HepG2 (cell line): ENCODE measurements around the gene ANTKMT. TPM values are rescaled to one million over a fixed set of nuclear protein-coding genes. Genes with fewer than 3 reads are reported as not detected.

Source experiments
- ATAC-seq: fragments of 200-7000 bp; cut with Tn5 transposase; 3 replicates; pipeline ENCODE4 v1.9.1; 2020; ENCODE audit warnings: mild to moderate bottlenecking, moderate library complexity
- BruUV-seq: library from RNA; stranded (reverse); fragments of 400-500 nt; replicated peaks from 2 replicates; lab custom pipeline; 2021; lab: Mats Ljungman, UMichigan
- CTCF ChIA-PET: fragments of 300-600 bp; formaldehyde crosslinking; extraction: SDS; loops from one replicate; lab custom pipeline; 2021; ENCODE audit warnings: low total read pairs, inconsistent platforms, low intra/inter-chr PET ratio; lab: Yijun Ruan, JAX
- POLR2A ChIA-PET: fragments of 350-600 bp; sonication (Branson Sonifier 250); formaldehyde crosslinking; loops from one replicate; lab custom pipeline; 2020; ENCODE audit warnings: antibody characterized with exemption, inconsistent platforms; lab: Yijun Ruan, JAX
- DNase-seq: peaks from one replicate; pipeline ENCODE4 v3.0.0-alpha.2; 2015; ENCODE audit warnings: low spot score
- FAIRE-seq: peaks from 3 replicates; lab custom pipeline; 2011; peaks lifted over from hg19 to GRCh38; lab: Jason Lieb, UNC
- H2AFZ ChIP-seq: one replicate; pipeline ENCODE4 v1.6.1; 2011; ENCODE audit warnings: low read length, inconsistent platforms
- H3K27ac ChIP-seq: fragments of 300-600 bp; 3 replicates; pipeline ENCODE4 v1.8.0; 2011; ENCODE audit warnings: mixed run types, mild to moderate bottlenecking, mixed read lengths, low read length, inconsistent platforms; ENCODE audit not compliant: insufficient read depth; ENCODE audit errors: extremely low read length
- H3K27me3 ChIP-seq, 2 experiments: fragments of 200-600 bp in 1 of 2; 2 replicates in 1 of 2; 3 replicates in 1 of 2; pipeline versions ENCODE4 v1.6.0 to v1.8.0; 2011; ENCODE audit warnings: low read length in 2 of 2, mild to moderate bottlenecking in 2 of 2, moderate library complexity in 2 of 2, inconsistent platforms in 1 of 2; ENCODE audit not compliant: insufficient read depth in 2 of 2, control insufficient read depth in 1 of 2
- H3K36me3 ChIP-seq, 2 experiments: fragments of 200-600 bp in 1 of 2; replicated peaks in 1 of 2; 2 replicates in 1 of 2; 3 replicates in 1 of 2; pipeline versions ENCODE4 v1.5.1 to v1.8.0; 2011; ENCODE audit warnings: low read length in 2 of 2, inconsistent platforms in 1 of 2; ENCODE audit not compliant: insufficient read depth in 2 of 2, control insufficient read depth in 1 of 2
- H3K4me1 ChIP-seq: 2 replicates; pipeline ENCODE4 v1.5.1; 2012; ENCODE audit warnings: low read length, inconsistent platforms; ENCODE audit not compliant: insufficient read depth
- H3K4me2 ChIP-seq: 2 replicates; pipeline ENCODE4 v1.6.0; 2011; ENCODE audit warnings: low read depth, low read length, inconsistent platforms
- H3K4me3 ChIP-seq, 3 experiments: fragments of 200-600 bp in 1 of 3; sonication (generic), shearing (Covaris generic) in 1 of 3; replicated peaks in 1 of 3; 2 replicates each; pipeline ENCODE4 v1.5.1; 2011 to 2016; ENCODE audit warnings: low read length in 3 of 3, inconsistent platforms in 2 of 3, low read depth in 2 of 3, mild to moderate bottlenecking in 2 of 3, control low read depth in 1 of 3, mixed read lengths in 1 of 3; ENCODE audit not compliant: insufficient read depth in 1 of 3
- H3K79me2 ChIP-seq: one replicate; pipeline ENCODE4 v1.6.1; 2011; ENCODE audit warnings: low read length, inconsistent platforms; ENCODE audit not compliant: insufficient read depth
- H3K9ac ChIP-seq: 2 replicates; pipeline ENCODE4 v1.6.0; 2011; ENCODE audit warnings: mild to moderate bottlenecking, low read depth, low read length, inconsistent platforms; ENCODE audit not compliant: insufficient read depth
- H3K9me3 ChIP-seq: 2 replicates; pipeline ENCODE4 v1.5.1; 2012; ENCODE audit warnings: mild to moderate bottlenecking, low read length
- H4K20me1 ChIP-seq: 2 replicates; pipeline ENCODE4 v1.6.0; 2011; ENCODE audit warnings: inconsistent platforms, mild to moderate bottlenecking, low read length, moderate library complexity; ENCODE audit not compliant: insufficient read depth
- CREB1 ChIP-seq, 2 experiments: fragments of 450-650 bp in 1 of 2; IDR thresholded peaks; 2 replicates each; pipeline ENCODE4 v1.6.1; 2016 to 2017; ENCODE audit warnings: control low read depth in 1 of 2, mild to moderate bottlenecking in 1 of 2, missing compliant biosample characterization in 1 of 2, missing genetic modification characterization in 1 of 2
- DNMT3B ChIP-seq: conservative IDR thresholded peaks from 2 replicates; pipeline ENCODE4 v1.6.1; 2016; ENCODE audit warnings: missing biosample characterization, control low read depth
- FOXJ3 ChIP-seq: sonication (generic); formaldehyde crosslinking; IDR thresholded peaks from 2 replicates; pipeline ENCODE4 v1.4.0; 2020; ENCODE audit warnings: missing genetic modification reagents, mild to moderate bottlenecking, borderline replicate concordance
- GABPB1 ChIP-seq: IDR thresholded peaks from 2 replicates; pipeline ENCODE4 v1.6.1; 2016; ENCODE audit warnings: mild to moderate bottlenecking, missing genetic modification reagents, moderate library complexity, missing compliant biosample characterization
- HDAC1 ChIP-seq: sonication (generic); formaldehyde crosslinking; IDR thresholded peaks from 2 replicates; pipeline ENCODE4 v1.5.1; 2020; ENCODE audit warnings: mild to moderate bottlenecking, missing genetic modification reagents
- HNF4G ChIP-seq, 2 experiments: sonication (generic) in 1 of 2; formaldehyde crosslinking in 1 of 2; IDR thresholded peaks; 2 replicates each; pipeline versions ENCODE4 v1.4.0 to v1.6.1; 2011 to 2020; ENCODE audit warnings: borderline replicate concordance in 2 of 2, low read depth in 2 of 2, mild to moderate bottlenecking in 2 of 2, low read length in 1 of 2, missing genetic modification reagents in 1 of 2, moderate library complexity in 1 of 2
- ISL2 ChIP-seq: sonication (generic); formaldehyde crosslinking; IDR thresholded peaks from 2 replicates; pipeline ENCODE4 v1.5.0; 2020; ENCODE audit warnings: missing genetic modification reagents
- JUN ChIP-seq: sonication (generic); formaldehyde crosslinking; IDR thresholded peaks from 2 replicates; pipeline ENCODE4 v1.4.0; 2020; ENCODE audit warnings: mild to moderate bottlenecking, missing genetic modification reagents
- MIXL1 ChIP-seq: IDR thresholded peaks from 2 replicates; pipeline ENCODE4 v1.6.1; 2016
- MZF1 ChIP-seq: sonication (generic); formaldehyde crosslinking; IDR thresholded peaks from 2 replicates; pipeline ENCODE4 v1.8.1; 2023; ENCODE audit warnings: mild to moderate bottlenecking, missing genetic modification reagents, borderline replicate concordance
- NR2F6 ChIP-seq, 2 experiments: IDR thresholded peaks; 2 replicates each; pipeline ENCODE4 v1.6.1; 2016; ENCODE audit warnings: antibody characterized with exemption in 1 of 2, mild to moderate bottlenecking in 1 of 2
- PAF1 ChIP-seq: IDR thresholded peaks from 2 replicates; pipeline ENCODE4 v1.6.1; 2016; ENCODE audit warnings: missing genetic modification reagents, missing compliant biosample characterization
- PHF8 ChIP-seq: sonication (generic); formaldehyde crosslinking; IDR thresholded peaks from 2 replicates; pipeline ENCODE4 v1.5.0; 2020; ENCODE audit warnings: missing genetic modification reagents
- SMAD3 ChIP-seq: sonication (generic); formaldehyde crosslinking; IDR thresholded peaks from 2 replicates; pipeline ENCODE4 v1.4.0; 2020; ENCODE audit warnings: missing genetic modification reagents
- SP140L ChIP-seq: sonication (generic); formaldehyde crosslinking; IDR thresholded peaks from 2 replicates; pipeline ENCODE4 v1.4.0; 2020; ENCODE audit warnings: missing genetic modification reagents, borderline replicate concordance
- SRY ChIP-seq: sonication (generic); formaldehyde crosslinking; IDR thresholded peaks from 2 replicates; pipeline ENCODE4 v1.8.0; 2022; ENCODE audit warnings: mild to moderate bottlenecking, missing genetic modification reagents
- TGIF2 ChIP-seq: IDR thresholded peaks from 2 replicates; pipeline ENCODE4 v1.6.1; 2016; ENCODE audit warnings: control low read depth, missing compliant biosample characterization
- ZNF24 ChIP-seq: fragments of 450-650 bp; IDR thresholded peaks from 2 replicates; pipeline ENCODE4 v1.6.1; 2017; ENCODE audit warnings: antibody characterized with exemption, mild to moderate bottlenecking
- ZNF256 ChIP-seq: sonication (generic); formaldehyde crosslinking; conservative IDR thresholded peaks from 2 replicates; pipeline ENCODE4 v1.4.0; 2020; ENCODE audit warnings: missing genetic modification reagents
- ZNF292 ChIP-seq: sonication (generic); formaldehyde crosslinking; IDR thresholded peaks from 2 replicates; pipeline ENCODE4 v1.8.1; 2022; ENCODE audit warnings: mild to moderate bottlenecking, low read depth, missing genetic modification reagents, borderline replicate concordance
- ZNF549 ChIP-seq: sonication (generic); formaldehyde crosslinking; IDR thresholded peaks from 2 replicates; pipeline ENCODE4 v1.5.0; 2020; ENCODE audit warnings: missing genetic modification reagents
- ZNF629 ChIP-seq: sonication (generic); formaldehyde crosslinking; conservative IDR thresholded peaks from 2 replicates; pipeline ENCODE4 v1.5.0; 2020; ENCODE audit warnings: missing genetic modification reagents
- ZNF687 ChIP-seq: sonication (generic); formaldehyde crosslinking; IDR thresholded peaks from 2 replicates; pipeline ENCODE4 v1.5.1; 2020; ENCODE audit warnings: mild to moderate bottlenecking, missing genetic modification reagents, moderate library complexity
- ZNF850 ChIP-seq: sonication (generic); formaldehyde crosslinking; conservative IDR thresholded peaks from 2 replicates; pipeline ENCODE4 v1.9.0; 2021; ENCODE audit warnings: mild to moderate bottlenecking, missing genetic modification reagents
- WGBS: methylation state at CpG from one replicate; pipeline ENCODE4 v1.1.6; 2017; ENCODE audit warnings: low lambda C conversion rate; 5-methylcytosine and 5-hydroxymethylcytosine counted together
- in situ Hi-C: cut with HindIII; loops from 2 replicates; pipeline ENCODE4 v1.10.0; 2017; ENCODE audit warnings: low pct_unique_long_range_greater_than_20kb; ENCODE audit not compliant: extremely low pct_ligation_motif_present
- intact Hi-C: fragments of 100-400 bp; cut with micrococcal nuclease; formaldehyde crosslinking; loops from one replicate; pipeline ENCODE4 v1.10.0; 2022; ENCODE audit not compliant: unreplicated experiment
- polyA plus RNA-seq, 8 experiments: library from polyadenylated mRNA; depleted of rRNA in 3 of 8; stranded (reverse) in 7 of 8; unstranded in 1 of 8; fragments of >200 nt; fragmentation: Illumina TruSeq in 4 of 8; extraction: Trizol in 4 of 8; gene quantifications; 2 replicates each; pipeline versions ENCODE4 v1.2.1 to v1.2.3, GENCODE V29; 2011 to 2016; ENCODE audit warnings: low read depth in 4 of 8, missing spikeins in 1 of 8, mixed read lengths in 1 of 8; ENCODE audit not compliant: insufficient read depth in 1 of 8
- total RNA-seq, 5 experiments: library from RNA; depleted of rRNA; stranded (reverse); fragments of >200 nt; fragmentation: Illumina TruSeq; extraction: Trizol; gene quantifications; 2 replicates each; pipeline ENCODE4 v1.2.3, GENCODE V29; 2016; ENCODE audit warnings: low read depth in 1 of 5

ANTKMT gene
- total and polyA plus RNA-seq, 2 of the 13 experiments (the other 11 are each of a cell fraction or from before 2014, with no cell fraction given), result 7.5 to 47.8 TPM

- no TSS peak for BruUV-seq
- in situ Hi-C loops (loop anchor here (5.0 kb wide), 1 partner anchor 73 kb away; the partner anchor contains the start of genes CHTF18 and RPUSD1), intact Hi-C loops (no loop called here)
- ATAC-seq, result no peak; the same call in 2 of the 3 replicates
- Histone ChIP-seq H3K27me3 (peaks cover 2 to 24% of the 10 kb centered on the region in 2 experiments; a peak in 3 of 5 replicates), H3K4me3 (peak overlapping the region in 2 of 3 experiments; percentile 40 to 66; a peak in 3 of 6 replicates), H3K9me3 (no peaks in the 10 kb centered on the region), H2AFZ (no peak overlapping the region), H3K4me2 (peak overlapping the region; percentile 78), H4K20me1 (peaks cover 5% of the 10 kb centered on the region), H3K4me1 (peaks cover 38% of the 10 kb centered on the region), H3K36me3 (no peaks in the 10 kb centered on the region), H3K9ac (no peak overlapping the region), H3K79me2 (peaks cover 3% of the 10 kb centered on the region), H3K27ac (no peak overlapping the region)
- DNase-seq, result no peak
- POLR2A ChIA-PET, result interaction anchor here (1.2 to 1.5 kb wide), 2 partner anchors 37 to 74 kb away, joined by 3 read pairs; partner anchors contain the start of genes CHTF18 and RPUSD1
- FAIRE-seq, result no peak
- CTCF ChIA-PET, result interaction anchor here (2.1 kb wide), 1 partner anchor 71 kb away, joined by 13 read pairs; no protein-coding TSS in a partner anchor
- WGBS, result 58% methylated on average over 8 of the region's 11 CpGs
- TF ChIP-seq ZNF850 (CRISPR knock-in tag) (no peak), MIXL1 (CRISPR knock-in tag) (no peak), ZNF629 (CRISPR knock-in tag) (no peak), HDAC1 (CRISPR knock-in tag) (no peak), ZNF687 (CRISPR knock-in tag) (peak; percentile 71; the same call in 1 of the 2 replicates), ZNF292 (no peak), PAF1 (no peak), PHF8 (CRISPR knock-in tag) (no peak), CREB1 (IDR thresholded peaks at IDR 0.05) (no peak), CREB1 (CRISPR knock-in tag; IDR thresholded peaks at IDR 0.05) (no peak), NR2F6 (IDR thresholded peaks at IDR 0.05) (no peak), NR2F6 (CRISPR knock-in tag; IDR thresholded peaks at IDR 0.05) (no peak), SP140L (CRISPR knock-in tag) (no peak), HNF4G (IDR thresholded peaks at IDR 0.05; ENCODE audit: borderline replicate concordance, low read depth, low read length) (no peak), HNF4G (CRISPR knock-in tag; IDR thresholded peaks at IDR 0.05; ENCODE audit: borderline replicate concordance, low read depth) (no peak), SMAD3 (CRISPR knock-in tag) (no peak), ZNF24 (no peak), FOXJ3 (CRISPR knock-in tag) (no peak), SRY (CRISPR knock-in tag) (0 out of 2 replicates have a peak, but pooled peaks have one; percentile 3), JUN (CRISPR knock-in tag) (no peak), DNMT3B (no peak), GABPB1 (no peak), MZF1 (CRISPR knock-in tag) (no peak), ZNF256 (CRISPR knock-in tag) (no peak), ZNF549 (CRISPR knock-in tag) (no peak), TGIF2 (CRISPR knock-in tag) (no peak), ISL2 (CRISPR knock-in tag) (no peak)
Measured at GRCh38 chr16:714079-714478, 6.9 kb upstream of the ANTKMT start.
